HG03159 (cell line): ENCODE data around the gene AXIN1.
"Not testable (repeated sequence)": the region's sequence is repeated elsewhere in the genome, so short reads cannot be mapped to it uniquely, and the experiment has no call there.

Experiments
- ATAC-seq: cut with Tn5 transposase; IDR thresholded peaks from one replicate; pipeline ENCODE4 v1.9.1; 2021; ENCODE audit warnings: mild to moderate bottlenecking, moderate library complexity; ENCODE audit not compliant: unreplicated experiment

Gene AXIN1

DNA sequence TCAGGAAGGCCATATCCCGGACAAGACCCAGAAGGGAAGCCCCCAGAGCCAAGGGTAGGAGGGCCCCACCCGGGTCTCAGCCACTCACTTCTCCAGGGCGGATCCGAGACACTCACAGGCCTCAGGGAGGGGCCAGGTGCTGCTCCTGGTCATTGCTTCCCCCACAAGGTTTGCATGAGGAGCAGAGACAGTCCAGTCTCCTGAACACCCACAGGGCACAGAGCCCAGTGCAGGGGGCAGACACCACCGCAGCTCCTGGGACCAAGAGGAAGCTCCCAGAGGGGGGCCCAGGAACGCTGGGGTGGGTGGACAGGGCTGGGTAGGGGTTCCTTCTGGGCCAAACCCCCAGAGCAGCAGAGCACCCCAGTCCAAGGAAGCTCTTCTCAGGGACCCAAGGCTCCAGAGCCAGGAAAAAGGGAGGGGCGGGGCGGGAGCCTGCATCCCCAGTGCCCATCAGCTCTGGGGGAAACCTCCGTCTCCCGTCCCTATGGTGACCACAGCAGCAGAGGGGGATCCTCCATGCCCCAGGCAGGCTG lies 18.5 kb upstream of the AXIN1 start:
- ATAC-seq: no peak

DNA sequence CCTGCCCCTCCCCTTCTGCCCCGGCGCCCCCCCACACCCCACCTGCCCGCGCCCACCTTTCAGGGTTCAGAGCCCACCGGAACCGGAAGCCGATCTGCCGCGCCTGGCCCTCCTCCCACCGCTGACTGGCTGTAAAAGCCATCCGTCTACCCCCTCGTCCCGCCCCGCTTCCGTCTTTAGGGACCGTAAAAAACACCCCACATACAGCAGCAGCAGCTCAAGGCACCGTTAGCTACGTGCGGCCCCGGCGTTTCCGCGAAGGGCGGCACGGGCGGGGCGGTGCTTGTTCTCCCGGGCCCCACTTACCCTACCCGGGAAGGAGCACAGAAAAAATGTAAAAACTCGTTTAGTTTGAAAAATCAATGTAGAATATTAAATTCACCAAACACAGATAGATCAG lies 17.9 kb upstream of the AXIN1 start, which contains the start of gene MRPL28:
Gene MRPL28 (minus strand): TSS at position 96 of the 400 bp plus-strand sequence. CDS start 320 bp downstream, outside the sequence.
- peak; percentile 79 for ATAC-seq

- no peak for ATAC-seq
Observed at GRCh38 chr16:369866-370436, 17.4 kb upstream of the AXIN1 start.

DNA sequence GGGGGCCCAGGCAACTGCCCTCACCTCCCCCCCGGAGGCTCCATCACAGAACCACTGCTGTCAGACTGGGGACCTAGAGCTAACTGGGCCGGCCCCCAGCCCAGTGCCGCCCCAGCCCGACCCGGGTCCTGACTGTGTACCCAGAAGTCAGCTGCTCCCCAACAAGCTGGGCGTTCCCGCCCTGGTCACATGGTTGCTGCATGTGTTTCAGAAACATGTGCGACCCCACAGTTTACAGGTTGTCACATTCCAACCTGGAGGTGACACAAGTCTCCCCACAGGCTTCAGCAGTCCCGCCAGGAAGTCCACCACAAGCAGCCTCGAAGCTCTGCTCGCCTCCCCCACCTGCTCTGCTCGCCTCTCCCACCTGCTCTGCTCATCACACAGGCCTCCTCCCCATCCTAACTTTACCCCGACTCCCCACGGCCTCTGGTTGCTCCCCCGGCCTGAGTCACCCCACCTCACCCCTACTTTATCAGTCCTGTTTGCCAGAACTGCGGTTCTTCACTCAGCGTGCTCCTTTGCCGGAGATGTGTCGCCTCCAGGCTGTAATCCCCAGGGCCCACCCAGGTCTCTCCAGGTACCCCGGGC lies 16.8 kb upstream of the AXIN1 start:
- ATAC-seq: no peak

GRCh38 chr16:368388-369158 lies 16.1 kb upstream of the AXIN1 start:
- ATAC-seq: no peak

DNA sequence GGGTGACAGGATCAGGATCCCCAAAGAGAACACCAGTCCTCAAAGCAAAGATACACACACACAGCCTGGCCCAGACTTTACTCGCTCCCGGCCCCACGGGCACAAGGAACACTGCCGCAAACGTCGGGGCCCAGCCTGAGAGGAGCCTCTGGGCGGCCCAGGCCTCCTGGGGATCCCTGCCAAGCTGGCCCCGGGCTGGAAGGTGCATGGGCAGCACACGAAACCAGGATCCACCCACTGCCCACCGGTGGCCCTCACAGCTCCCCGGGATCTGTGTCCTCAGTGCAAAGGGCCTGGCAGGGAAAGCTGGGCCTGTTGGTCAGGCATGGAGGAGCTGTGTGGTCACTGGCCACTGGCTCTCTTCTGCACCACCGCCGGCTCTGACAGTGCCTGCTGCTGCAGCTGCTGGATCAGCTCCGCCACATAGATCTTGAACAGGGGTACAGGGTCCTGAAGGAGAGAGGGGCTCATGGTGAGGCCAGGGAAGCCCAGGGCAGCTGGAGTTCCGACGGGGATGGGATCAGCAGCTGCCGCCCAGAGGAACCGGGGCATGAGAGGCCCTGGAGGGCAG lies 14.9 kb upstream of the AXIN1 start:
- ATAC-seq: no peak

GRCh38 chr16:366476-366875 lies 14.0 kb upstream of the AXIN1 start:
- no peak for ATAC-seq

DNA sequence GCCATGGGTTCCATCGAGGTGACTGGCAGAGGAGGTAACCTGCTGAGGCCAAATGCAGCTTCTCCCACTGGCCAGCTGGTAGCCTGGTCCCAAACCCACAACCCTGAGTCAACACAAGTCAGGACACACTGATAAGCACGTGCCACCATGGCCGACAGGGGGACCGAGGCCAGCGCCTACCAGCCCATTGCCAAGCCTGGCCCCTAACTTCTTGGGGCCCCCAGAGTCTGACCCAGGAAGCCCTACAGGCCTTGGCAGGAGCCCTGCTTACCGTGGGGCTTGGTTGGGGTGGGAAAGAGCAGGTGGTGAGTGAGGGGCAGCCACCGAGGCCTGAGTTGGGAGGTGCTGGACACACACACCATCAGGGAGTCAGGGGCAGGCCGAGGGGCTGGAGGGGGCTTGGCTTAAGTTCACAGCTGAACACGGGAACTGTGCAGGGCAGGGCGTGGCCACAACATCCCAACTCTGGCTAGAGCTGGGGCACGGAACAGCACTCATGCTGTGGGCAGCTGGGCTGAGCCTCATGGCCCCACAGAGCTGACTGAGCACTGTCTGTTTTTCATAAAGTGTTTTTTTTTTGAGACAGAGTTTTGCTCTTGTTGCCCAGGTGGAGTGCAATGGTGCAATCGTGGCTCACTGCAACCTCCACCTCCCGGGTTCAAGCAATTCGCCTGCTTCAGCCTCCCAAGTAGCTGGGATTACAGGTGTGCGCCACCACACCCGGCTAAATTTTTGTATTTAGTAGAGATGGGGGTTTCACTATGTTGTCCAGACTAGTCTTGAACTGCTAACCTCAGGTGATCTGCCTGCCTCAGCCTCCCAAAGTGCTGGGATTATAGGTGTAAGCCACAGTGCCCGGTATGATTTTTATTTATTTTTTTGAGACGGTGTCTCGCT lies 12.3 kb upstream of the AXIN1 start:
- ATAC-seq: no peak

- ATAC-seq: no peak
Observed at GRCh38 chr16:363766-364490, 11.4 kb upstream of the AXIN1 start.

DNA sequence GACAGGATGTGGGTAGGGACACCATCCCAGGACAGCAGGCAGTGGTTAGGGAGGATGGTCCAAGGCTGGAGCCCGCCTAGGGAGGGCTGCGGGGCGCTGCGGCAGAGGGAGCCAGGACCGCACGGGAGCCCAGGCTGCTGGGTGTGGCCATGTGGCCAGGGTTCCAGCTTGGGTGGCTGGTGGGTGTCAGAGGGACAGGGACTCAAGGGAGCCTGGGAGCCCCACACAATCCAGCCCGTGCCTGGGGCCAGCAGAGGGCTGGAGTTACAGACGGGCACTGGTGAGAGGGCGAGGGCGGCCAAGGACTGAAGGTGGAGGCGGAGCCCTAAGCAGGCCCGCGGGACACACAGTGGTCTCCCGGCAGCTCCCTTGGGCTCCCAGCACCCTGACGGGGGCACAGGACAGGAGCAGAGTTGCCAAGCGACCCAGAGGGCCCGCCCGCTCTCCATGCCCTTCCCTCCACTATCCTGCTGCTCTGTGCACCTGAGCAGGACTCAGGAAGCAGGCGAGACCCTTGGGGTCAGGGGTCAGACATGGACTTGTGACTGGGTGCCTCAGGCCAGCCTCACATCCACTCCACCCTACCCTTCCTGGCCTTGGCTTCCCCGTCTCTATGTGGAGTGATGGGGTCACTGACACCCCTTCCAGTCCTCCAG lies 10.7 kb upstream of the AXIN1 start:
- ATAC-seq: no peak

DNA sequence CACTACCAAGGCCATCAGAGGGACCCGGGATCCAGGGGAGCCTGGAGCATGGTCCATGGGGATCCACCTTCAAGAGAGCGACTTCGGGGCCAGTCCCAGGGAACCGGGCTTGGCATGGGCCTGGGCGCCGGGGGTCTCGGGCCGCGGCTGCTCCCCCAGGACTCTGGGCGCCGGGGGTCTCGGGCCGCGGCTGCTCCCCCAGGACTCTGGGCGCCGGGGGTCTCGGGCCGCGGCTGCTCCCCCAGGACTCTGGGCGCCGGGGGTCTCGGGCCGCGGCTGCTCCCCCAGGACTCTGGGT lies 10.1 kb upstream of the AXIN1 start:
- not testable (repeated sequence) for ATAC-seq

- ATAC-seq: peak; percentile 47
Observed at GRCh38 chr16:361872-362701, 9.6 kb upstream of the AXIN1 start.

DNA sequence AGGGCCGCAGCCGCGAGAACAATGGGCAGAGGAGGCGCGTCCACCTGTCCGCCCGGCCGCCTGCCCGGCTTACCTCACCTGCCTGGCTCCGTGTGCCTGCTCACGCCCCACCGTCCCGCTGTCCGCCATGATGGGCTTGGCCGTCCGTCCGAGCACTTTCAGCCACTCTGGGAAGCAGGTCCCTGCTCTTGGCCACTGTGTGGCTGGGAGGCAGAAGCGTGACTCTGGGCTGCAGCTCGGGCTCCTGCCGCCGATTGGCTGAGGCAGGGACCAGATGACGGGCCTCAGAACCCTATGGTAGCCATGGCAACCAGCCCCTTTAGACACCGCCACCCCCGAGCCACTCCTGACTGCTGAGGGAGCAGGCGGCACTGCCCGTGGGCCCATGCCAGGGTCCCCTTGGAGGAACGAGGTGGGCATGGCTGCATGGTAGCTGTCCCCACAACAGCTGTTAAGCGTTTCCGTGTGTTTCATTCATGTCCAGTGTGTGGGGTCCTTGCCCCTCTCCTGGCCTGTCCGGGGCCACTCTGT lies 8.9 kb upstream of the AXIN1 start:
- no peak for ATAC-seq

- no peak for ATAC-seq
Observed at GRCh38 chr16:360698-361336, 8.3 kb upstream of the AXIN1 start.

- no peak for ATAC-seq
Observed at GRCh38 chr16:359871-360697, 7.6 kb upstream of the AXIN1 start.

DNA sequence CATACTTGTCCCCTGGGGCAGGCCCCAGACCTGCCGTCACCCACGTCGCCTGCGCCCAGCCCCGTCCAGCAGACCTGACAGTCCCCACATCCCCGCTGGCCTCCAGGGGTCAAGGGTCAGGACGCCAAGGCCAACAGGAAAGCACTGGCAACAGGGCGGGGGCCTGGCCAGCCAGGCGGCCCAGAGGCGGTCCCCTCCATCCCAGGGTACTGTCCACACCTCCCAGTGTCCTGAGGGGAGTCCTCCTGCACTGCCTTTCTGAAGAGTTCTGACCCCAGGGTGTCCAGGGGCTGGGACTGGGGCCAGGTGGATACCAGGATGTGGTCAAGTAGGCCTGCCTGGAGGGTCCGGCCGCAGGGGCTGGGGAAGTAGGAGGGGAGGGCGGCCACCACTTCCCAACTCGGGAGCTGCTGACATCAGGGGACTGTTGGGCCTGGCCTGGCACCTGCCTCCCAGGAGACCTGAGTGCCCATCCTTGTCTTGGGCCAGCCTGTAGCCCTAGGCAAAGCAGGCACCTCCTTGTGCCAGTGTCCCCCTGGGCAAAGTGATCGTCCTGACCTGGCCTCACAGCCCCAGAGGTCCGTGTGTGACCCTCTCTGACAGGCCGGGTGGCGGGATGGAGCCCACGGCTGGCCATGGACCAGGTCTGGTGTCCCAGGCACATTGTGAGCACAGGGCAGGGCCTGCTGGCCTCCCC lies 6.7 kb upstream of the AXIN1 start:
- ATAC-seq: no peak

GRCh38 chr16:356741-357140 lies 4.2 kb upstream of the AXIN1 start:
- no peak for ATAC-seq
